ENCODE data around the gene TRPC4AP. TPM values are rescaled to one million over a fixed set of nuclear protein-coding genes. Genes with fewer than 3 reads are reported as not detected.

Gene TRPC4AP
- total RNA-seq, 1 donor from 2014 or later, result 33.7 TPM

GRCh38 chr20:35025116-35025515, 67.5 kb downstream of the TRPC4AP start:
- intact Hi-C loops (cut with micrococcal nuclease), result no loop called here
- DNase-seq (no peak), ATAC-seq (no peak)

GRCh38 chr20:35023624-35024023, 69.0 kb downstream of the TRPC4AP start:
- no peak for ATAC-seq
- peak; percentile 19 for DNase-seq
- intact Hi-C loops (cut with micrococcal nuclease), result no loop called here

DNA sequence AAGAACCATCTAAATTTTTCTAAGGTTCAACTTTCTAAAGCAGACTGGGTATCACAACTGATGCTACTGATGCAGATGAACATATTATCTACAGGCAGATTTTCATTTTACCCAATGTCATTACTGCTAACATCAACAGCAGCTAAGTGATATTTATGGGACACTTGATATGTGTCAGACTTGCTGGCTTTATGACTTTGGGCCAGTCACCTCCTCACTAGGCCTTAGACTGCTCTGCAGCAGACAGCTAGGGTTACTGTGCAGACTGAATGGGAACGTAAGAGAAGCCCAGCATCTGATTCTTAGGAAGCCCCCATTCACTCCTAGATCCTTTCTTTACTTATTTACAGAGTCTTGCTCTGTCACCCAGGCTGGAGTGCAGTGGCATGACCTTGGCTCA, 70.8 kb downstream of the TRPC4AP start:
- DNase-seq (no peak), ATAC-seq (no peak)
- intact Hi-C loops (cut with micrococcal nuclease), result no loop called here

DNA sequence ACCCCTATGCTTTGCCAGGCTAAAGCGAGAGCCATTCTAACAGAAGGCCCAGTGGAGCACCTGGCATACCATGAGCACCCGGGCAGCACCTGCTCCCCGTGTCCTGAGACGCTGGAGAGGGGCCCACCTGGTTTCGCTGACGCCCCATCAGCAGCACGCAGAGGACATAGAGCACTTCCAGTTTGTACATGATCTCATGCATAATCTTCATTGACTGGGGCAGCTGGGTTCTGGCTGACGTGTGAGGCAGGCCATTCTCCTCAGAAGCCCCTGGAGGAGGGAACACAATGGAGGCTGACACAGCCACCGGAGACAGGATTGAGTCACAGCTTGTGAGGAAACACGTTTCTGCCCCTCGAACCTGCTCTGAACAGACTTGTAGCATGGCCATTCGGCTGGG, 71.5 kb downstream of the TRPC4AP start:
- no peak for DNase-seq

GRCh38 chr20:35020108-35020928, 72.3 kb downstream of the TRPC4AP start:
- DNase-seq (no peak), ATAC-seq (peak; percentile 34)
- intact Hi-C loops (cut with micrococcal nuclease), result no loop called here

More for the DNA sequence above, 71.5 kb downstream of the TRPC4AP start:
- ATAC-seq, result no peak
- intact Hi-C loops (cut with micrococcal nuclease), result no loop called here

DNA sequence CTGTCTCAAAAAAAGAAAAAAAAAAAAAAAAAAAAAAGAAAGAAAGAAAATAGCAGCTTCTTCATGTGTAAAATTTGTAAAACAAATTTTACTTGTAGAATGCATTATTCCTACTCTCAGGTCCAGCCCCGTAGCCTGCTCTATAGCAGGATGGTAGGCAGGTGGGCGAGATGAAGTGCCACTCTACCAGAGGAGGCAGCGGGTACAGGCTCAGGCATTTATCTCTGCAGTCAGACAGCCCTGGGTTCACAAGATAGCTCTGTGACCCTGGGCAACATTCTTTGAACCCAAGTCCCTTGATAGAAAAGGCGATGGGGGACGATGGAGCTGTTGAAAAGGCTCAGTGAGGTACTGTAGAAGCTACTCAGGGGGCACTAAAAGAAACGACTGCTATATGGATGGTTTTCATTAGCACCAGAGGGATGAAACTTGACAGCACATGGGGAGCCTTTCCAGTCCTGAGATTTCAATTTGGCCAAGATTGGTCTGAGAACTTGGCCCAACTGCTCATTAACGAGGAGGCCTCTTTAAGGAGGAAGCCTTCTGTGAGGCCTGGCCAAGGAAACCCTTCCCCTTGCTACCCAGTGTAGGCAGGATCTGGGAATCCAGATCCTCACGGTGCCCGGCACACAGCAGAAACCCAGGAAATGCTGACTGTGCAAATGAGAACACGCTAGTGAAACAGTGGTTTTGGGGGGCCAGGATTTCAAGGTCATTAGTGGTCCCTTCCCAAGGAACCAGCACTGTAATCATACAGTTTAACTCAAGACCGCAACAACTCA, 73.8 kb downstream of the TRPC4AP start:
- ATAC-seq, result no peak
- intact Hi-C loops (cut with micrococcal nuclease), result no loop called here

DNA sequence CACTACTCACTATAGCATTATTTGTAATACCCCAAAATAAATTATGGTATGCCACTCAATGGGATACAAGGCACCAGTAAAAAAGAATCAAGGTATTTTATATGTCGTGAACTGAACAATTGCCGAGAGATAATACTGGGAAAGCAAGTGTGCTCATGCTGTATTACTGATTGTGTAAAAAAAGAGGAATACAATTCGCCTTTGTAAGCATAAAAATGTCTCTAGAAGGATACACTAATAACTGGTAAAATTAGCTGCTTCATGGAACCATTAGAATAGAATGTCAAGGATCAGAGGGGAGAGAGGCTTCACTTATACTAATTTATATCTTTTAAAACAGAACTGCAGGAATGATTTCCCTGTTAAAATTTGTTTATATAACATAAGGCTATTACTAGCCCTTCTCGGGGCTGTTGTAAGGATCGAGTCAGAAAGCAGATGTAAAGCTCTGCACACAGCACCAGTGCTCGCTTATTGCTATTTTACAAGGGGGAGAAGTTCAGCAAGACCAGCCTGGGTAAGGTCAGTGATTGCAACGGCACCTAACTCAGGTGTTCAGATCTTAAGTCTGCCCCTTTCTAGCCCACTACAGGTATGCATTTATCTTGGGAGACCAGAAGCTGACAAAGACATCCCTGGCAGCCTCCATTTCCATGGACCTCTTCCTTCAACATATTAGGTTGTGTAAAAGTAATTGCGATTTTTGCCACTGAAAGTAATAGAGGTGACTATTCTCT, 75.3 kb downstream of the TRPC4AP start:
- DNase-seq (no peak), ATAC-seq (no peak)
- intact Hi-C loops (cut with micrococcal nuclease), result no loop called here

More for the DNA sequence above, 73.8 kb downstream of the TRPC4AP start:
- DNase-seq, result no peak

GRCh38 chr20:35015863-35016193, 76.8 kb downstream of the TRPC4AP start:
- intact Hi-C loops (cut with micrococcal nuclease), result no loop called here
- ATAC-seq (no peak), DNase-seq (no peak)

DNA sequence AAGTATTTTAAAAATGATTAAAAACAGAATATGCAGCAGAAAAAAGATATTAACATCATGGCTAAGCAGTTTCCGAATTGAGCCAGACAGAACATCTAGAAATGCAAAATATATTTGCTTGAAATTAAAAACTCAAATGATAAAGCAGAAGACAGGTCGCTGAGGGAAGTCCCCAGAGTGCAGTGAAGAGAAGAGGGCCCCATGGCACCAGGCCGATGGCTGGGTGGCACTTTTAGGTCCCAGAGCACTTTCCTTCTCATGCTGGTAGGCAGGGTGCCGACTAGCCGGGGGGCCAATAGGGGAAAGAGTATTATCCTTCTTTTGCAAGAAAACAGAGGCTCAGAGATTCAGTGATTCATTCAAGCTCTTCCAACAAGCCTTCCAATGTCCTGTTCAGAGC, 78.1 kb downstream of the TRPC4AP start:
- intact Hi-C loops (cut with micrococcal nuclease), result no loop called here
- no peak for DNase-seq
- ATAC-seq, result no peak

DNA sequence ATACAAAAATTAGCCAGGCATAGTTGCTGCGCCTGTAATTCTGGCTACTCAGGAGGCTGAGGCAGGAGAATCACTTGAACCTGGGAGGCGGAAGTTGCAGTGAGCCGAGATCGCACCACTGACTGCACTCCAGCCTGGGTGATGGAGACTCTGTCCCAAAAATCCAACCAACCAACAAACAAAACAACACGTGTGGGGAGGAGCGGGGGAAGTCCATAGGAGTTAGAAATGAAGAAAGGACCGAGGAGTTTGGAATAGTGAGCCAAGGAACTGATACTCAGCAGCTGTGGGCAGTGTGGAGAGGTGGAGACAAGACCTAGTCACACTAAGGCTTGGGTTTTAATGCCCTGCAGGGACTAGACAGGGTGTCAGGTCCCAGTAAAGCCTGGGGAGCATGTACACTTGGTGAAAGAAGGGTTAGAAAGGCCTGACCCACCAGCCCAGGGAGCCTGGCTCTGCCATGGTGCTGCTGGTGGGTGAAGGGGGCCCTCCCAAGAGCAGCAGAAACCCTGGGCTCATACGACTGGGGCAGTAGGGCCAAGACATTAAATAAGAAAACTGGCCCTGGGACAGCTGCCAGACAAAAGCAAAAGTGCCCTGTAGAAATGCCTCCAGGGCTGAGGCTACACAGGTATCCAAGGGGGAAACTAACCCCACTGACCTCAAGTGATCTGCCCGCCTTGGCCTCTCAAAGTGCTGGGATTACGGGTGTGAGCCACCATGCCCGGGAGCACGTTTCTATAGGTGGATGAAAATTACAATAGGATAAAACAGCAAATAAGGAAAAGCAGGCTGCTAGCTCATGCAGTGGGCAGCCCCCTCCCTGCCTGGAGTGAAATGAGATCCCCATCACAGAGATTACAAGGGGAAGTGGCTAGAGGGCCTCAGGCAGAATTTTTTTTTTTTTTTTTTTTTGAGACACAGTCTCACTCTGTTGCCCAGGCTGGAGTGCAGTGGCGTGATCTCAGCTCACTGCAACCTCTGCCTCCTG, 78.9 kb downstream of the TRPC4AP start:
- peak; percentile 12 for DNase-seq
- ATAC-seq, result no peak
- intact Hi-C loops (cut with micrococcal nuclease), result no loop called here

- ATAC-seq (peak; percentile 31), DNase-seq (peak; percentile 35)
- intact Hi-C loops (cut with micrococcal nuclease), result no loop called here
Measured at GRCh38 chr20:35012227-35013069, 80.2 kb downstream of the TRPC4AP start.

- intact Hi-C loops (cut with micrococcal nuclease), result no loop called here
- DNase-seq, result peak; percentile 13
Measured at GRCh38 chr20:35011589-35012226, 80.9 kb downstream of the TRPC4AP start.

GRCh38 chr20:35010405-35011192, 82.0 kb downstream of the TRPC4AP start:
- no peak for ATAC-seq
- DNase-seq, result peak; percentile 21
- intact Hi-C loops (cut with micrococcal nuclease), result no loop called here

More at GRCh38 chr20:35011589-35012226, 80.9 kb downstream of the TRPC4AP start:
- no peak for ATAC-seq

DNA sequence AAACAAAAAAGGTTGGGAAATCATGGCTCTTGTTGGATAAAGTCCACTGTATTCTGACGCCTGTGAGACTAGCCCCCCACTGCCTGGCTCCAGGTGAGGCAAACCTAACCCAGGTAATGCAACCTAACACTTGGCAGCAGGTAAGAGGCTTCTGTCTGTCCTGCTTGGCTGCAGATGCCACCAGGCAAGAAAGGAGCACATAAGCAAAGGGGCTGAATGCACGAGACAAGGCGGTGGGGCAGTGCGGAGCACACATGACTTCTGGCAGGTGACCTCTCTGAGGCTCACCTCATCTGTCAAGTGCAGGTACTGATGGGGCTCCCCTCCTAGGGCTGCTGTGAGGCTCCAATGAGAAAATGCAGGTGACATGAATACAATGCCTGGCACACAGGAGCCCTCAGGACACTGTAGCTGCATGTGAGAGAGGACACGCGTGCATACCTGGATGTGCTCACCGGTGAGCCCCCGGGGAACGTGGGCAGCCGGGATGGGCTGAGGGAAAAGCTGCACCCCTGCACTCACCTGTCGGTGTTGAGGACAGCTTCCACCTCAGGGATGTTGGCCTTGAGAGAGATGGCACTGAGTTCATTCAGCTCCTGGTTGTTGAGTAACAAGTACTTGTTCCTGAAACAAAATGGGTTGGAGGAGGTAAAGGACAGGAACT, 82.8 kb downstream of the TRPC4AP start:
- intact Hi-C loops (cut with micrococcal nuclease), result no loop called here
- DNase-seq, result peak; percentile 24
- ATAC-seq, result no peak

DNA sequence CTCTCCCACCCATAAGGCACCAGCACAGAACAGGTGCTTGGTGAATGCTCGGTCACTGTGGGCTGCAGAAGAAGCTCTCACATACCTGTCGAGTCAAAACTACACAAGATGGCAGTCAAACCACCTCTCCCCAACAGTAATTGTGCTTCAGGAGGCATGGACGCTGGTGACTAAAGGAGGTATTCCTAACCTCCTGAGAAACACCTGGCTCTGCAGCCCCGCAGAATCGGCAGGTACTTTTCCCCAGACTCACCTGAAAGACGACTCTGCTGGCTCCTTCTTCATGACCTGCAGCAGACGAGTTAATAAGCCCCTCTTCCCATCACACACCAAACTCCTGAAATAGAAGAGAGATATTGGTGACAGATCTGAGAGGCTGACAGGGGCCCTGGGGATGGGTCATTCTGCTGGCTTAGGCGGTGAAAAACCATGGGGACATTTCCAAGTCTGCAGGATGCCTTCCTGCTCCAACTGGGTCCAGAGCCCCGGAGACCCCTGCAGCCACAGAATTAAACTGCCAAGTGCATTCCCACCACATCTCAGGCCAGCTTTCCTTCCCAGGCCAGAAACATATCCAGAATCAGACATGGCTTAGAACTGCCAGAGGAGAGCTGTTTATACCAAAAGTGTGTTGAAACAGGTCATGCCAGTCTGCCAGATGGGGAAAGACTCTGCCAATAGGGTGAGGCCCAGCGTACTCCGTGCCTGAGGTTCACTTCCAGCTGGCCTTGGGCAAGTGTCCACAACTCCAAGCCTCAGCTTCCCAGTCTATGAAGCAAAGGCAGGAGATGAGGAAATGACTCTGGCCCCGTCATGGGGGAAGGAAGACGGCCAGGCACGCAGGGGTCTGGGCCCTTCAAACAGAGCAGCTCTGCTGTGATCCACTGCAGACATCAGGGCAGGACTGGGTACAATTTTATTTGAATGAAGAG, 83.9 kb downstream of the TRPC4AP start:
- DNase-seq (peak; percentile 44), ATAC-seq (peak; percentile 5)
- intact Hi-C loops (cut with micrococcal nuclease), result no loop called here

Measured in left ventricle myocardium superior (tissue), 1 donor.